Endothelial cell (in vitro differentiated cells): ENCODE measurements around the gene KNTC1. TPM values are rescaled to one million over a fixed set of nuclear protein-coding genes. Genes with fewer than 3 reads are reported as not detected.

Experiments
- DNase-seq: peaks from one replicate; pipeline ENCODE4 v3.0.0; 2021; ENCODE audit warnings: low spot score
- H3K27ac Mint-ChIP-seq: one replicate; pipeline ENCODE4 v1.8.0; 2021; ENCODE audit warnings: mixed read lengths, inconsistent platforms; ENCODE audit not compliant: unreplicated experiment
- H3K27me3 Mint-ChIP-seq: one replicate; pipeline ENCODE4 v1.8.0; 2021; ENCODE audit warnings: mild to moderate bottlenecking, moderate library complexity, mixed read lengths, inconsistent platforms; ENCODE audit not compliant: unreplicated experiment
- H3K36me3 Mint-ChIP-seq: one replicate; pipeline ENCODE4 v1.8.0; 2021; ENCODE audit warnings: mild to moderate bottlenecking, low read depth, mixed read lengths, inconsistent platforms; ENCODE audit not compliant: unreplicated experiment
- H3K4me1 Mint-ChIP-seq: one replicate; pipeline ENCODE4 v1.8.0; 2021; ENCODE audit warnings: mild to moderate bottlenecking, mixed read lengths, inconsistent platforms; ENCODE audit not compliant: unreplicated experiment
- H3K4me3 Mint-ChIP-seq: one replicate; pipeline ENCODE4 v1.8.0; 2021; ENCODE audit warnings: mild to moderate bottlenecking, mixed read lengths, inconsistent platforms; ENCODE audit not compliant: unreplicated experiment
- H3K9me3 Mint-ChIP-seq: one replicate; pipeline ENCODE4 v1.8.0; 2021; ENCODE audit warnings: mixed read lengths, inconsistent platforms; ENCODE audit not compliant: unreplicated experiment
- CTCF ChIP-seq: fragments of 200-600 bp; sonication (generic); IDR thresholded peaks from one replicate; pipeline ENCODE4 v1.5.0; 2021; ENCODE audit warnings: antibody characterized with exemption; ENCODE audit not compliant: unreplicated experiment
- total RNA-seq: library from RNA; stranded (reverse); fragmentation: NEBNext Ultra II Directional; extraction: Animal tissue kit (Norgen Biotek cat#: 25700); gene quantifications from one replicate; pipeline ENCODE4 v1.2.1, GENCODE V29; 2021; ENCODE audit not compliant: unreplicated experiment

Gene KNTC1
- total RNA-seq, 1 donor from 2014 or later = 32.6 TPM

DNA sequence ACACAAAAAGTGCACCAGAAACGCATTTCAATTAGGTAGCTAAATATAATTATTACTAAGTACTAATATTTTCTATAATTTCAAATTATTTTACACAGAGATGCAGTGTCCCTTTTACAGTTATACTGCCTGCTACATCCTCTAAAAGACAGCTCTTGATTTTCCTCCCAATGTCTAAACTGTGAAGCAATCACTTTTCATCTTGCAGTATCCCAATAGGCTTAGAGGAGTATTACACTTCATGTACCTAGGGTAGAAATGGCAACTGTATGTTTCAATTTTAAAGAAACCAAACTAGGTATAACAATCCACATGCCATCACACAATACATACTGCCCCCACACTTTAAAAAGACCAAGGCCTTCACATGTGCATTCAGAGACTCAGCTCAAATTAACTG, 7.6 kb upstream of the KNTC1 start:
- TF ChIP-seq CTCF = no peak
- H3K36me3 Mint-ChIP-seq = peaks cover 54% of the 10 kb centered on the region
- no peaks in the 10 kb centered on the region for H3K27me3 Mint-ChIP-seq
- no peaks in the 10 kb centered on the region for H3K9me3 Mint-ChIP-seq
- no peak for DNase-seq
- no peak overlapping the region for H3K4me3 Mint-ChIP-seq
- no peak overlapping the region for H3K27ac Mint-ChIP-seq
- peaks cover 15% of the 10 kb centered on the region for H3K4me1 Mint-ChIP-seq

DNA sequence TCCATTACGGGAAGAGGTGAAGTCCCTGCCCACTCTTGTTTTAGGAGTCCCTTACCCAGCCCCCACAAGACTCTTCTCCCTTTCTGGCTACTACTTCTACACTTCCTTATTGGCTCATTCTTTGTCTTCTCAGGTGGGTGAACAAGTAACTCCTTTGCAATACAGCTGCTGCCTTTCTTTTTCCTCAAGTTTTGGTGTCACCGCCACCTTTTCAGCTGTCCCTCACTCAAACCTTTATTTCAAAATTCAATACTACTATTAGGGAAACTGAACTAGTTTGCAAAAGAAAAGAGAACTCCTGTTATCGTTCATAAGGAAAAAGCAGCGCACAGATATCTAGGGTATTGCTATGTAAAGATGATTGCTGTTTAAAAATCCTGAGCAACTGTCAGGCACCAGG, 6.4 kb upstream of the KNTC1 start:
- TF ChIP-seq CTCF = no peak
- no peak overlapping the region for H3K27ac Mint-ChIP-seq
- no peaks in the 10 kb centered on the region for H3K9me3 Mint-ChIP-seq
- H3K27me3 Mint-ChIP-seq = peaks cover 5% of the 10 kb centered on the region
- peaks cover 54% of the 10 kb centered on the region for H3K36me3 Mint-ChIP-seq
- H3K4me1 Mint-ChIP-seq = peaks cover 18% of the 10 kb centered on the region
- DNase-seq = no peak
- no peak overlapping the region for H3K4me3 Mint-ChIP-seq

GRCh38 chr12:122523280-122523679, 3.8 kb upstream of the KNTC1 start:
- peak overlapping the region; percentile 32 for H3K4me3 Mint-ChIP-seq
- H3K4me1 Mint-ChIP-seq = peaks cover 18% of the 10 kb centered on the region
- TF ChIP-seq CTCF = no peak
- H3K36me3 Mint-ChIP-seq = peaks cover 36% of the 10 kb centered on the region
- DNase-seq = no peak
- H3K27ac Mint-ChIP-seq = no peak overlapping the region
- peaks cover 5% of the 10 kb centered on the region for H3K27me3 Mint-ChIP-seq
- H3K9me3 Mint-ChIP-seq = no peaks in the 10 kb centered on the region

DNA sequence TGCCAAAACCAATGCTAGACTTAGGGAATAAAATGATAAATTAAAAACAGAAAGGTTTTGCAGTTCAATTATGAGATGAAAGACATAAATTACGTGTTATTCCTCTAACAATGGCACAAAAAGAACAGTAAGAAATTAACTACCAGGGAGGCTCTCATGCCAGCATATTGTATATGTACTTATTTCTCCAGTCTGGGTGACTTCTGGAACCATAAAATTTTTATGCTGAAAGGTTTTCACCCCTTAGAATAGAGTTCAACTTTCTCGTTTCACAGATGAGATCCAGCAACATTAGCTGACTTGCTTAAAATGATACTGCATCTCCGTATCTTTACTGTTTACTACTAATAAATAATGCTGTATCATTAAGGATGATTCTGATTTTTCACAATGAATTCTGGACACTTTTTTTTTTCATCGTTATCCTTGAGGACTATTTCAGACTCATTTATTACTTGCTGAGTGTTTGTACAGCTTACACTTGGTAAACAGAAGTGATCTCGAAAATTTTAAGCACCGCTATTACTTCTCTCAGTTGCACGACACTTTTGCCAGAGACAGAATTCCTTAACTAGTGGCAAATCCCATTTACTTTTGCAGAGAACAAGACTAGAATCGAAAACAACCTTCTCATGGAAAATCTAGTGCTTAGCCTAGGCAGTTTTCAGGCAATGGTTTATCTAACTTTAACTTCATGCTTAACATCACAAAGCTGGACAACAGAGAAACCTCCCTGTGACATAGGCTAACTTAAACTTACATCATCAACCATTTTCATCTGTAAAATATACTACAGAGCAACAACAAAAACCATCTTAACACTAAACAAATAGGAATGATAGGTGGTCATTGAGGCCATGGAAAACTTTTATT, 3.0 kb upstream of the KNTC1 start:
- TF ChIP-seq CTCF = no peak
- peaks cover 30% of the 10 kb centered on the region for H3K36me3 Mint-ChIP-seq
- no peak for DNase-seq

DNA sequence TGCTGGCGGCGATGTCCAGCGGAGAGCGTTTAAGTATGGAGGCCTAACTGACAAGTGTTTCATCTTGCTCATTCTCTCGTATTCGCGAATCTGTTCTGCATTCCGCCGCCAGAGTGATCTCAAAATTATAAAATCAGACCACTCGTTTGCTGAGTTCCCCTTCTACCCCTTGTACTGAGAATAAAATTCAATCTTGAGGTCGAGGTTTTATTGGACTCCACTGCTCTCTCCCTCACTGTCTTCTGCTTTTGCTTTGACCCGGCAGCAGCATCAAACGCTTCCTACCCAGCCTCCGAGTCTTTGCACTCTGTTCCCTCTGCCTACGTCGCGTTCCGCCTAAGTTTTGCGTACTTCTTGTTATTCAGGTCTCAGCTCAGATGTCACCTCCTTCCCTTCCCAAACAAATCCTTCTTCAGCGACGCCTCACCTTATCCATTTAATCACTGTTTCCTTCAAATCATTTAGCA, 462 bp downstream of the KNTC1 start:
- H3K27me3 Mint-ChIP-seq = peaks cover 5% of the 10 kb centered on the region
- H3K9me3 Mint-ChIP-seq = no peaks in the 10 kb centered on the region
- no peak overlapping the region for H3K4me3 Mint-ChIP-seq
- peaks cover 9% of the 10 kb centered on the region for H3K36me3 Mint-ChIP-seq
- DNase-seq = no peak
- H3K4me1 Mint-ChIP-seq = peaks cover 15% of the 10 kb centered on the region
- no peak overlapping the region for H3K27ac Mint-ChIP-seq
- TF ChIP-seq CTCF = no peak

More for the DNA sequence above, 3.0 kb upstream of the KNTC1 start:
- H3K4me3 Mint-ChIP-seq = peak overlapping the region; percentile 32
- H3K4me1 Mint-ChIP-seq = peaks cover 18% of the 10 kb centered on the region
- no peak overlapping the region for H3K27ac Mint-ChIP-seq
- no peaks in the 10 kb centered on the region for H3K9me3 Mint-ChIP-seq
- H3K27me3 Mint-ChIP-seq = peaks cover 5% of the 10 kb centered on the region
